DOHH2 (cell line): Measurements from ENCODE around the gene IKZF3.
A peak's percentile ranks its signal among the peaks of the same experiment; 100 is the strongest.

ENCODE experiments used
- H3F3A ChIP-seq: fragments of 200-600 bp; sonication (generic), shearing (Covaris generic); 2 replicates; pipeline ENCODE4 v1.6.0; 2016; ENCODE audit warnings: antibody characterized with exemption, mild to moderate bottlenecking; ENCODE audit not compliant: control insufficient read depth, insufficient read depth
- H3K27ac ChIP-seq: fragments of 200-600 bp; sonication (generic); 2 replicates; pipeline ENCODE4 v1.5.1; 2014; ENCODE audit warnings: low read depth, mild to moderate bottlenecking, low read length, moderate library complexity
- H3K27me3 ChIP-seq: fragments of 200-600 bp; sonication (generic); 2 replicates; pipeline ENCODE4 v1.6.1; 2014; ENCODE audit warnings: mild to moderate bottlenecking, low read length, mixed read lengths; ENCODE audit not compliant: control insufficient read depth
- H3K36me3 ChIP-seq: fragments of 200-600 bp; sonication (generic); 2 replicates; pipeline ENCODE4 v1.6.1; 2014; ENCODE audit warnings: mild to moderate bottlenecking, low read length, moderate library complexity, mixed read lengths; ENCODE audit not compliant: control insufficient read depth
- H3K4me1 ChIP-seq: fragments of 200-600 bp; sonication (generic); 2 replicates; pipeline ENCODE4 v1.6.1; 2014; ENCODE audit warnings: mild to moderate bottlenecking, low read length, mixed read lengths; ENCODE audit not compliant: control insufficient read depth
- H3K4me2 ChIP-seq: fragments of 200-600 bp; sonication (generic); 2 replicates; pipeline ENCODE4 v1.6.0; 2014; ENCODE audit warnings: mild to moderate bottlenecking, low read length, moderate library complexity
- H3K4me3 ChIP-seq: fragments of 200-600 bp; sonication (generic); 2 replicates; pipeline ENCODE4 v1.5.1; 2014; ENCODE audit warnings: mild to moderate bottlenecking, low read length, mixed read lengths
- H3K79me2 ChIP-seq: fragments of 200-600 bp; sonication (generic); 2 replicates; pipeline ENCODE4 v1.6.1; 2014; ENCODE audit warnings: mild to moderate bottlenecking, low read length, mixed read lengths; ENCODE audit not compliant: control insufficient read depth
- H3K9me2 ChIP-seq: fragments of 200-600 bp; sonication (generic); replicated peaks from 2 replicates; pipeline ENCODE4 v1.6.1; 2014; ENCODE audit warnings: mild to moderate bottlenecking, low read length, mixed read lengths; ENCODE audit not compliant: control insufficient read depth
- H3K9me3 ChIP-seq: fragments of 200-600 bp; sonication (generic); 2 replicates; pipeline ENCODE4 v1.6.1; 2014; ENCODE audit warnings: antibody characterized with exemption, low read length, mixed read lengths; ENCODE audit not compliant: control insufficient read depth, insufficient read depth
- H4K20me1 ChIP-seq: fragments of 200-600 bp; sonication (generic); 2 replicates; pipeline ENCODE4 v1.6.0; 2014; ENCODE audit warnings: low read depth, mild to moderate bottlenecking, antibody characterized with exemption, low read length, moderate library complexity; ENCODE audit not compliant: control insufficient read depth, insufficient read depth
- CTCF ChIP-seq: fragments of 200-600 bp; sonication (generic); IDR thresholded peaks from one replicate; pipeline ENCODE4 v1.5.1; 2014; ENCODE audit warnings: antibody characterized with exemption, mild to moderate bottlenecking, low read depth, low read length; ENCODE audit not compliant: poor library complexity, severe bottlenecking
- EZH2phosphoT487 ChIP-seq: fragments of 200-600 bp; sonication (generic); IDR thresholded peaks from 2 replicates; pipeline ENCODE4 v1.6.1; 2017; ENCODE audit warnings: borderline replicate concordance, mild to moderate bottlenecking, antibody characterized with exemption, low read length, moderate library complexity, mixed read lengths

IKZF3 gene

GRCh38 chr17:39742126-39742855 lies 121.8 kb downstream of the IKZF3 start:
- H3K27ac ChIP-seq: no peak overlapping the region
- no peaks in the 10 kb centered on the region for H3K9me3 ChIP-seq
- H3K36me3 ChIP-seq: no peaks in the 10 kb centered on the region
- no peaks in the 10 kb centered on the region for H3F3A ChIP-seq
- H3K27me3 ChIP-seq: peaks cover 7% of the 10 kb centered on the region
- no peaks in the 10 kb centered on the region for H4K20me1 ChIP-seq
- H3K79me2 ChIP-seq: no peaks in the 10 kb centered on the region
- peaks cover 36% of the 10 kb centered on the region for H3K4me1 ChIP-seq
- H3K9me2 ChIP-seq: no peaks in the 10 kb centered on the region
- no peak overlapping the region for H3K4me3 ChIP-seq
- TF ChIP-seq CTCF (no peak), EZH2phosphoT487 (no peak)
- H3K4me2 ChIP-seq: no peak overlapping the region

GRCh38 chr17:39740357-39741111 lies 123.6 kb downstream of the IKZF3 start:
- no peak overlapping the region for H3K27ac ChIP-seq
- no peaks in the 10 kb centered on the region for H3K9me2 ChIP-seq
- peak overlapping the region; percentile 57 for H3K4me2 ChIP-seq
- H3K27me3 ChIP-seq: peaks cover 7% of the 10 kb centered on the region
- H4K20me1 ChIP-seq: no peaks in the 10 kb centered on the region
- H3K4me1 ChIP-seq: peaks cover 40% of the 10 kb centered on the region
- H3K36me3 ChIP-seq: no peaks in the 10 kb centered on the region
- H3K79me2 ChIP-seq: no peaks in the 10 kb centered on the region
- H3F3A ChIP-seq: no peaks in the 10 kb centered on the region
- no peak for TF ChIP-seq CTCF
- TF ChIP-seq EZH2phosphoT487: no peak
- peak overlapping the region; percentile 45; the same call in 1 of the 2 replicates for H3K4me3 ChIP-seq
- H3K9me3 ChIP-seq: no peaks in the 10 kb centered on the region

GRCh38 chr17:39739885-39740356 lies 124.2 kb downstream of the IKZF3 start:
- Histone ChIP-seq H3K9me3 (no peaks in the 10 kb centered on the region), H3K4me2 (peak overlapping the region; percentile 57), H3F3A (no peaks in the 10 kb centered on the region), H3K27ac (no peak overlapping the region), H3K27me3 (peaks cover 7% of the 10 kb centered on the region), H3K36me3 (no peaks in the 10 kb centered on the region), H3K9me2 (no peaks in the 10 kb centered on the region), H3K79me2 (no peaks in the 10 kb centered on the region), H3K4me1 (peaks cover 40% of the 10 kb centered on the region), H4K20me1 (no peaks in the 10 kb centered on the region), H3K4me3 (peak overlapping the region; percentile 45)
- TF ChIP-seq CTCF: no peak
